ENCODE measurements around the gene FGF7. TPM values are rescaled to one million over a fixed set of nuclear protein-coding genes. Genes with fewer than 3 reads are reported as not detected.
A peak's percentile ranks its signal among the peaks of the same experiment; 100 is the strongest.

The FGF7 gene, protein sequence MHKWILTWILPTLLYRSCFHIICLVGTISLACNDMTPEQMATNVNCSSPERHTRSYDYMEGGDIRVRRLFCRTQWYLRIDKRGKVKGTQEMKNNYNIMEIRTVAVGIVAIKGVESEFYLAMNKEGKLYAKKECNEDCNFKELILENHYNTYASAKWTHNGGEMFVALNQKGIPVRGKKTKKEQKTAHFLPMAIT
- total RNA-seq = 100 to 1,000 TPM in 1 of 4 donors, 10 to 100 TPM in 3; 53.5 to 106 (median 64.0) TPM

DNA sequence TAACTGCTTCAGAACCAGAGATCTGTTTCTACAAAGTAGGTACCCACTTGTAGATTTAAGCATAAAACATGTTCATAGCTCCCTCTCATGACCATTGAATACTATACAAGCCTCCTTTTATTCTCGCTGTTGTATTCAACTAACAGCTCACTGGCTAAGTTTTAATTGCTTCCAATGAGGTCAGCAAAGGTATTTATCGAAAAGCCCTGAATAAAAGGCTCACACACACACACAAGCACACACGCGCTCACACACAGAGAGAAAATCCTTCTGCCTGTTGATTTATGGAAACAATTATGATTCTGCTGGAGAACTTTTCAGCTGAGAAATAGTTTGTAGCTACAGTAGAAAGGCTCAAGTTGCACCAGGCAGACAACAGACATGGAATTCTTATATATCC is at the start of gene FGF7:
Gene FGF7, plus strand, starts transcription at position 222 of the 400 bp plus-strand sequence. CDS start 1,056 bp downstream, outside the sequence.
- DNase-seq (ENCODE audit: extremely low spot score) = no peak
- Histone ChIP-seq H3K4me3 (peak within 1 kb of the TSS; percentile 50 to 66 (median 58)), H3K27ac (replicated peaks in 1 of 4) (peak within 1 kb of the TSS; percentile 65 to 75 (median 72)), H3K27me3 (no peaks in the 10 kb centered on the region), H3K36me3 (no peaks in the 10 kb centered on the region), H3K9me3 (no peaks in the 10 kb centered on the region), H3K4me1 (peaks cover 4 to 27% (median 15%) of the 10 kb centered on the region in 4 donors)
- peak; percentile 57 for TF ChIP-seq POLR2A (IDR thresholded peaks at IDR 0.05; ENCODE audit: low read depth)
- peak; percentile 22 to 82 for TF ChIP-seq POLR2AphosphoS5 (IDR thresholded peaks at IDR 0.05)
- no peak for TF ChIP-seq EP300 (IDR thresholded peaks at IDR 0.05)
- TF ChIP-seq, protein P1, sequence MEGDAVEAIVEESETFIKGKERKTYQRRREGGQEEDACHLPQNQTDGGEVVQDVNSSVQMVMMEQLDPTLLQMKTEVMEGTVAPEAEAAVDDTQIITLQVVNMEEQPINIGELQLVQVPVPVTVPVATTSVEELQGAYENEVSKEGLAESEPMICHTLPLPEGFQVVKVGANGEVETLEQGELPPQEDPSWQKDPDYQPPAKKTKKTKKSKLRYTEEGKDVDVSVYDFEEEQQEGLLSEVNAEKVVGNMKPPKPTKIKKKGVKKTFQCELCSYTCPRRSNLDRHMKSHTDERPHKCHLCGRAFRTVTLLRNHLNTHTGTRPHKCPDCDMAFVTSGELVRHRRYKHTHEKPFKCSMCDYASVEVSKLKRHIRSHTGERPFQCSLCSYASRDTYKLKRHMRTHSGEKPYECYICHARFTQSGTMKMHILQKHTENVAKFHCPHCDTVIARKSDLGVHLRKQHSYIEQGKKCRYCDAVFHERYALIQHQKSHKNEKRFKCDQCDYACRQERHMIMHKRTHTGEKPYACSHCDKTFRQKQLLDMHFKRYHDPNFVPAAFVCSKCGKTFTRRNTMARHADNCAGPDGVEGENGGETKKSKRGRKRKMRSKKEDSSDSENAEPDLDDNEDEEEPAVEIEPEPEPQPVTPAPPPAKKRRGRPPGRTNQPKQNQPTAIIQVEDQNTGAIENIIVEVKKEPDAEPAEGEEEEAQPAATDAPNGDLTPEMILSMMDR (IDR thresholded peaks at IDR 0.05) = peak in 2 of 3 experiments; percentile 17 to 26
- intact Hi-C loops (cut with DNase I) = loop anchor here (5.0 to 10.0 kb wide), 4 partner anchors 482 to 724 kb away; no protein-coding TSS in a partner anchor
- 43% methylated on average over 4 of the region's 4 CpGs for WGBS

DNA sequence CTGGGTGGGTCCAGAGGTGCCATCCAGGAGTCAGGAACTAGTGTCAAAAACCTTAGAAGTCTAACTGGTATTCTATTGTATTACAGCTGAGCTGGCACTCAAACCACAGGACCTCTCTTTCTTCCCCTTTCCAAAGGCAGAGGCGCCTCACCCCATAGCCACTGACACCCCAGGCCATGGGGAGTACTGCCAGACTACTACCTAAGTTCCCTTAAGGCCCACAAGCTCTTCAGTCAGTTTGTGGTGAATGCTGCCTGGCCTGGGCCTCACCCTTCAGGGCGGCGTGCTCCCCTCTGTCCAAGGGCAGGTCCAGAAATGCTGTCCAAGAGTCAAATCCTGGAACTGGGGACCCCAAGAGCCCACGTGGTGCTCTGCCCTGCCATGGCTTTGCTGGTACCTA is 43.0 kb upstream of the FGF7 start:
- no peak for DNase-seq (ENCODE audit: extremely low spot score)
- H3K9me3 ChIP-seq = no peaks in the 10 kb centered on the region
- no peak for TF ChIP-seq POLR2A (IDR thresholded peaks at IDR 0.05; ENCODE audit: low read depth)
- no peak for TF ChIP-seq EP300 (IDR thresholded peaks at IDR 0.05)
- TF ChIP-seq POLR2AphosphoS5 (IDR thresholded peaks at IDR 0.05) = no peak
- TF ChIP-seq, protein P1 (IDR thresholded peaks at IDR 0.05) = no peak
- H3K4me3 ChIP-seq = no peak overlapping the region
- H3K36me3 ChIP-seq = no peaks in the 10 kb centered on the region
- no peak overlapping the region for H3K27ac ChIP-seq (replicated peaks in 1 of 4)
- intact Hi-C loops (cut with DNase I) = no loop called here
- 85% methylated on average over 4 of the region's 4 CpGs for WGBS
- no peaks in the 10 kb centered on the region for H3K4me1 ChIP-seq
- H3K27me3 ChIP-seq = no peaks in the 10 kb centered on the region

DNA sequence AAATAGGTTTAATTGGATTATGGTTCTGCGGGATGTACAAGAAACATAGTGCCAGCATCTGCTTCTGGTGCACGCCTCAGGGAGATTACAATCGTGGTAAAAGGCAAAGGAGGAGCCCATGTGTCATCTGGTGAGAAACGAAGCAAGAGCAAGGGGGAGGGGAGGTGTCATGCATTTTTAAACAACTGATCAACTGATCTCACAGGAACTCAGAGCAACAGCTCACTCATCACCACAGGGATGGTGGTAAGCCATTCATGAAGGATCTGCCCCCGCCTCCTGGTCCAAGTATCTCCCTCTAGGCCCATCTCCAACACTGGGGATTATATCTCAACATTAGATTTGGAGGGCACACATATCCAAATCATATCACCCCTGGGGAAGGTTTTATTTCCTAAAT is 42.1 kb upstream of the FGF7 start:
- Histone ChIP-seq H3K36me3 (no peaks in the 10 kb centered on the region), H3K4me3 (no peak overlapping the region), H3K27me3 (no peaks in the 10 kb centered on the region), H3K27ac (replicated peaks in 1 of 4) (no peak overlapping the region), H3K4me1 (no peaks in the 10 kb centered on the region), H3K9me3 (no peaks in the 10 kb centered on the region)
- TF ChIP-seq POLR2A (IDR thresholded peaks at IDR 0.05; ENCODE audit: low read depth) (no peak), EP300 (IDR thresholded peaks at IDR 0.05) (no peak), POLR2AphosphoS5 (IDR thresholded peaks at IDR 0.05) (no peak)
- TF ChIP-seq, protein P1 (IDR thresholded peaks at IDR 0.05) = no peak
- intact Hi-C loops (cut with DNase I) = no loop called here
- DNase-seq (ENCODE audit: extremely low spot score) = no peak
- WGBS = 82% methylated on average over 5 of the region's 5 CpGs

DNA sequence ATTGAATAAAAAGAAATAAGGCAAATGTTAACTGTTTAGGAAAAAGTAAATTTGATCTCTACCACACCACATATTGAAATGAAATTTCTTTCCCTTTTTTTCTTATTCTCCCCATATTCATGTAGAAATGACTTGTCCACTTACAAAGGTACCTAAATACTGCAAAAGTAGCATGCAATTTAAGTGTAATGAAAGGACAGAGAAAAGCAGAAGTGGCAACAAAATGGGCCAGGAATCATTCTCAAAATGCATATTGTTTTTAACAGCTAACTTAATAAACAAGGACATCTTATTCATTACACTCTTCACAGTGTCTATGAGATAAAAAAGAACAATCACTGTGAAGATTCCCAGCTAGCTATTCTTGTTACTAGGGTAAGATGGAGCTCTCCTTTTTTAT is 40.6 kb upstream of the FGF7 start:
- intact Hi-C loops (cut with DNase I) = no loop called here

DNA sequence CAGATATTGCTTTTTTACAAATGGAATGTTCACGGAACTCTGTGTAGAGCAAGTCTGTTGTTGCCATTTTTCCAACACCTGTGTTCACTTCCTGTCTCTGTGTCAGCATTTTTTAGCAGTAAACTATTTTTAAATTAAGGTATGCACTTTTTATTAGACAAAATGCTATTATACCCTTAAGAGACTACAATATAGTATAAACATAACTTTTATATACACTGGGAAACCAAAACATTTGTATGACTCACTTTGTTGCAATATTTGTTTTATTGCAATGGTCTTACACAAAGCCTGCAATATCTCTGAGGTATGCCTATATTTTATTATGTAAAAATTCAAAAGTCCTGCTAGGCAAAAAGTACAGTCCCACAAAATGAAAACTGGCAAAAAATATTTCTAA is 39.8 kb upstream of the FGF7 start:
- 74% methylated on average over 1 of the region's 1 CpG for WGBS
- intact Hi-C loops (cut with DNase I) = no loop called here
- TF ChIP-seq, protein P1 (IDR thresholded peaks at IDR 0.05) = no peak
- no peak for TF ChIP-seq POLR2AphosphoS5 (IDR thresholded peaks at IDR 0.05)
- no peak for TF ChIP-seq EP300 (IDR thresholded peaks at IDR 0.05)
- no peak for TF ChIP-seq POLR2A (IDR thresholded peaks at IDR 0.05; ENCODE audit: low read depth)

More for the DNA sequence above, 40.6 kb upstream of the FGF7 start:
- Histone ChIP-seq H3K36me3 (no peaks in the 10 kb centered on the region), H3K4me3 (no peak overlapping the region), H3K4me1 (no peaks in the 10 kb centered on the region), H3K9me3 (no peaks in the 10 kb centered on the region), H3K27ac (replicated peaks in 1 of 4) (no peak overlapping the region), H3K27me3 (no peaks in the 10 kb centered on the region)
- DNase-seq (ENCODE audit: extremely low spot score) = no peak
- TF ChIP-seq POLR2A (IDR thresholded peaks at IDR 0.05; ENCODE audit: low read depth) (no peak), POLR2AphosphoS5 (IDR thresholded peaks at IDR 0.05) (no peak), EP300 (IDR thresholded peaks at IDR 0.05) (no peak)

More for the DNA sequence above, 39.8 kb upstream of the FGF7 start:
- Histone ChIP-seq H3K4me1 (no peaks in the 10 kb centered on the region), H3K36me3 (no peaks in the 10 kb centered on the region), H3K4me3 (no peak overlapping the region), H3K27me3 (no peaks in the 10 kb centered on the region), H3K9me3 (no peaks in the 10 kb centered on the region), H3K27ac (replicated peaks in 1 of 4) (no peak overlapping the region)
- no peak for DNase-seq (ENCODE audit: extremely low spot score)
